ENCODE data around the gene ABCG2.
A peak's percentile ranks its signal among the peaks of the same experiment; 100 is the strongest.

ABCG2 gene

DNA sequence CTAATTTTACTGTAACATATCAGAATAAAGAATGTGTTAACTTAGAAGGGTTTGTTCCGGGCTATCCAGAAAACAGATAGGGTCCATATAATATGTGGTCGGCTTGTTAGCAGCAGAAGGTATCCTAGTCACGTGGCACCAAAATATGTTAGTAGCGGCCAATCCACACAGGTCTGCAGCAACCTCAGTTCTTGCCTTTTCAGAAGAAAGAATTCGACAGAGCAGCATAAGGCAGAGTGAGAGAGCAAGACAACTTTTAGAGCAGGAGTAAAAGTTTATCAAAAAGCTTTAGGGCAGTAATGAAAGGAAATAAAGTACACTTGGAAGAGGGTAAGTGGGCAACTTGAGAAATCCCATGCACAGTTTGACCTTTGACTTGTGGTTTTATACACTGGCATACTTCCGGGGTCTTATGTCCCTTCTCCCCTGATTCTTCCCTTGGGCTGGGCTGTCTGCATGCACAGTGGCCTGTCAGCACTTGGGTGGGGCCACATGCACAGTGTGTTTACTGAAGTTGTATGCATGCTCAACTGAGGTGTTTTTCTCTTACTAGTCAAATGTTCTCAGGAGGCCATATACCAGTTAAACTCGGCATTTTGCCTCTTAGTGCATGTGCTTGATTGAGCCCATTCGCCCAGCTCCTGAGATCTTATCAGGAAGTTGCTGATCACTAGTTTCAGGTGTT lies 37.0 kb upstream of the ABCG2 start:
- H4K20me1 ChIP-seq (ENCODE audit: insufficient read depth): no peaks in the 10 kb centered on the region
- peak overlapping the region; percentile 90 for H3K4me2 ChIP-seq
- peaks cover 32% of the 10 kb centered on the region for H3K4me1 ChIP-seq (ENCODE audit: low read depth, poor library complexity, severe bottlenecking)
- H3K79me2 ChIP-seq (ENCODE audit: insufficient read depth, low read depth): no peaks in the 10 kb centered on the region
- peak overlapping the region; percentile 84 for H2AFZ ChIP-seq (ENCODE audit: low read depth)
- peak overlapping the region; percentile 69 for H3K27ac ChIP-seq
- no peaks in the 10 kb centered on the region for H3K27me3 ChIP-seq (ENCODE audit: insufficient read depth, low read depth)
- TF ChIP-seq, protein P1, sequence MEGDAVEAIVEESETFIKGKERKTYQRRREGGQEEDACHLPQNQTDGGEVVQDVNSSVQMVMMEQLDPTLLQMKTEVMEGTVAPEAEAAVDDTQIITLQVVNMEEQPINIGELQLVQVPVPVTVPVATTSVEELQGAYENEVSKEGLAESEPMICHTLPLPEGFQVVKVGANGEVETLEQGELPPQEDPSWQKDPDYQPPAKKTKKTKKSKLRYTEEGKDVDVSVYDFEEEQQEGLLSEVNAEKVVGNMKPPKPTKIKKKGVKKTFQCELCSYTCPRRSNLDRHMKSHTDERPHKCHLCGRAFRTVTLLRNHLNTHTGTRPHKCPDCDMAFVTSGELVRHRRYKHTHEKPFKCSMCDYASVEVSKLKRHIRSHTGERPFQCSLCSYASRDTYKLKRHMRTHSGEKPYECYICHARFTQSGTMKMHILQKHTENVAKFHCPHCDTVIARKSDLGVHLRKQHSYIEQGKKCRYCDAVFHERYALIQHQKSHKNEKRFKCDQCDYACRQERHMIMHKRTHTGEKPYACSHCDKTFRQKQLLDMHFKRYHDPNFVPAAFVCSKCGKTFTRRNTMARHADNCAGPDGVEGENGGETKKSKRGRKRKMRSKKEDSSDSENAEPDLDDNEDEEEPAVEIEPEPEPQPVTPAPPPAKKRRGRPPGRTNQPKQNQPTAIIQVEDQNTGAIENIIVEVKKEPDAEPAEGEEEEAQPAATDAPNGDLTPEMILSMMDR (conservative IDR thresholded peaks at IDR 0.05; ENCODE audit: low read depth, low read length): no peak
- H3K4me3 ChIP-seq (IDR thresholded peaks at IDR 0.05; ENCODE audit: insufficient read depth, low read depth, low read length): peak overlapping the region; percentile 19
- H3K36me3 ChIP-seq (ENCODE audit: insufficient read depth): no peaks in the 10 kb centered on the region
- H3K9ac ChIP-seq: peak overlapping the region; percentile 40; the same call in 1 of the 2 replicates

DNA sequence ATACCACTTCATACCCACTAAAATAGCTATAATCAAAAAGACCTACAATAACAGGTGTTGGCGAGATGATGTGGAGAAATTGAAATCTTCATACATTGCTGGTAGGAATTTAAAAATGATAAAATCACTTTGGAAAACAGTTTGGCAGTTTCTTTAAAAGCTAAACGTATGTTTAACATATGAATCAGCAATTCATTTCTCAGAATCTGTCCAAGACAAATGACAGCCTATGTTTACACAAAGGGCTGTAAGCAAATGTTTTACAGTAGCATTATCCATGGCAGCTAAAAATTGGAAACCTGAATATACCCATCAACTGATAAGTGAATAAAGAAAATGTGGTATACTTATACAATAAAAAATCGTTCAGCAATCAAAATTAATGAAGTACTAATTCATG lies 33.0 kb upstream of the ABCG2 start:
- no peak overlapping the region for H3K4me3 ChIP-seq (IDR thresholded peaks at IDR 0.05; ENCODE audit: insufficient read depth, low read depth, low read length)
- no peaks in the 10 kb centered on the region for H3K27me3 ChIP-seq (ENCODE audit: insufficient read depth, low read depth)
- H3K79me2 ChIP-seq (ENCODE audit: insufficient read depth, low read depth): no peaks in the 10 kb centered on the region
- TF ChIP-seq, protein P1 (conservative IDR thresholded peaks at IDR 0.05; ENCODE audit: low read depth, low read length): no peak
- no peak overlapping the region for H2AFZ ChIP-seq (ENCODE audit: low read depth)
- peaks cover 20% of the 10 kb centered on the region for H3K4me1 ChIP-seq (ENCODE audit: low read depth, poor library complexity, severe bottlenecking)
- no peak overlapping the region for H3K4me2 ChIP-seq
- H3K9ac ChIP-seq: no peak overlapping the region
- no peaks in the 10 kb centered on the region for H4K20me1 ChIP-seq (ENCODE audit: insufficient read depth)
- H3K36me3 ChIP-seq (ENCODE audit: insufficient read depth): no peaks in the 10 kb centered on the region
- no peak overlapping the region for H3K27ac ChIP-seq

DNA sequence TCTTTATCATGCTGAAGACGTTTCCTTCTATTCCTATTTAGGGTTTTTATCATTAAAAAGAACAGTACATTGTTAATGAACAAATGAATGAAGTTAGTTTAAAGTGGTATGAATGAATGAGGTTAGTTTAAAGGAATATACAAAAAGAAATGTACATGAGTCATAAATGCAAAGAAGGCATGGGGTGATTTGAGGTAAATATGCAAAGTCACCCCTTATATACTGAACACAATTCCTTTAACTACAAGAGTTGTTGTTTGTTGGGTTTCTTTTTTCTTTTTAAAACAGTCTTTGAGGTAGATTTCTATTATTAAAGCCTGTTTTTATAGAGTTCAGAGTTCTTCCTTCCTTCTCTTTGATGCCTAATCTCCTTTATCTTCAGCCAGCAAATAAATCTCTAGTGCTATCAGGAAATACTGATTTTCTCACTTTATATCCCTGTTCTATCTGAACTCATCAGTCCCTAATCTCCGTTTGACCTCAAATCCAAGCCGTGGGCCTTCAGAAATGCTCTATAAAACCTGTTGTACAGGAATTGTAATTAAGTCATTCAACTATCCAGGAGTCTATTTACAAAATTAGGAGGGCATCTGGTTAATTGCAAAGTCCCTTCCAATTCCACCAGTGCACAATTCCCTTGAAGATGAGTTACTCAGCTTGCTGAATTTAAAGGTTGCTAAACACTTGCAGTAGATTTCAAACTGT lies 31.6 kb upstream of the ABCG2 start:
- no peak overlapping the region for H3K4me2 ChIP-seq
- TF ChIP-seq, protein P1 (conservative IDR thresholded peaks at IDR 0.05; ENCODE audit: low read depth, low read length): no peak

DNA sequence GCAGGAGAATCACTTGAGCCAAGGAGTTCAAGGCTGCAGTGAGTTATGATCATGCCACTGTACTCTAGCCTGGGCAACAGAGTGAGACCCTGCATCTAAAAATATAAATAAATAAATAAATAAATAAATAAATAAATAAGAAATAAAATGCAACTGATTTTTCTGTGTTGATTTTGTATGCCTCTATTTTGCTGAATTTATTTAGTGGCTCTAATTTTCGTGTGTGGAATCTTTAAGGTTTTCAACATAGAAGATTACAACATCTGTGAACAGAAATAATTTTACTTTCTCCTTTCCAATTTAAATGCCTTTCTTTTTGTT lies 30.9 kb upstream of the ABCG2 start:
- Histone ChIP-seq H3K79me2 (ENCODE audit: insufficient read depth, low read depth) (no peaks in the 10 kb centered on the region), H3K4me1 (ENCODE audit: low read depth, poor library complexity, severe bottlenecking) (peaks cover 12% of the 10 kb centered on the region), H3K9ac (no peak overlapping the region), H3K36me3 (ENCODE audit: insufficient read depth) (no peaks in the 10 kb centered on the region), H3K4me3 (IDR thresholded peaks at IDR 0.05; ENCODE audit: insufficient read depth, low read depth, low read length) (no peak overlapping the region), H3K27me3 (ENCODE audit: insufficient read depth, low read depth) (no peaks in the 10 kb centered on the region), H3K27ac (no peak overlapping the region), H3K4me2 (no peak overlapping the region), H2AFZ (ENCODE audit: low read depth) (no peak overlapping the region), H4K20me1 (ENCODE audit: insufficient read depth) (no peaks in the 10 kb centered on the region)
- TF ChIP-seq, protein P1 (conservative IDR thresholded peaks at IDR 0.05; ENCODE audit: low read depth, low read length): no peak

More for the DNA sequence above, 31.6 kb upstream of the ABCG2 start:
- Histone ChIP-seq H4K20me1 (ENCODE audit: insufficient read depth) (no peaks in the 10 kb centered on the region), H3K4me1 (ENCODE audit: low read depth, poor library complexity, severe bottlenecking) (peaks cover 12% of the 10 kb centered on the region), H3K36me3 (ENCODE audit: insufficient read depth) (no peaks in the 10 kb centered on the region), H3K27me3 (ENCODE audit: insufficient read depth, low read depth) (no peaks in the 10 kb centered on the region), H2AFZ (ENCODE audit: low read depth) (no peak overlapping the region), H3K27ac (no peak overlapping the region), H3K4me3 (IDR thresholded peaks at IDR 0.05; ENCODE audit: insufficient read depth, low read depth, low read length) (no peak overlapping the region), H3K79me2 (ENCODE audit: insufficient read depth, low read depth) (no peaks in the 10 kb centered on the region), H3K9ac (no peak overlapping the region)
